Measurements from ENCODE around the gene LIM2. TPM values are rescaled to one million over a fixed set of nuclear protein-coding genes. Genes with fewer than 3 reads are reported as not detected.

Gene LIM2
- total and polyA plus RNA-seq, 9 of the 15 experiments (the other 6 are each of a cell fraction or from before 2014, with no cell fraction given) = 0.07 to 0.45 (median 0.18) TPM; not detected in 4

DNA sequence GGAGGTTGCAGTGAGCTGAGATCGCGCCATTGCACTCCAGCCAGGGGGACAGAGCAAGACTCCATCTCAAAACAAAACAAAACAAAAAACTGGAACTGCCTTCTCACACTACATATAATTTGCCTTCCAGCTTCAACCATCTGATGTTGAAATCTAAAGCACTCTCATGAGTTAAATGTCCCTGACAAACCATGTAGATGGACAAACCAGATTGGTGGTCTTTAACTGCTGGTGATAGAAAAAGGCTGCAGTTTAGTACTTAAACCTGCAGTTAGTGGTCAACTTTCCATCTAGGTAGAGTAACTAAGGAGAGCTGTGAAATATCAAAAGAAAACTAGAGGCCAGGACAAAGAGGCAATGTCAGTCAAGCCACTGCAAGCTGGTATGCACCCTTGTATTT, 8.4 kb upstream of the LIM2 start:
- H3K4me1 ChIP-seq (replicated peaks in 1 of 2; ENCODE audit: control insufficient read depth in 2 of 2, insufficient read depth in 2 of 2, low read length in 2 of 2) = peaks cover 14 to 25% of the 10 kb centered on the region in 2 experiments; a peak in 4 of 5 replicates
- TF ChIP-seq POLR2AphosphoS2 (IDR thresholded peaks at IDR 0.05; ENCODE audit: low read length) = no peak
- TF ChIP-seq DEAF1 (CRISPR knock-in tag; IDR thresholded peaks at IDR 0.05) = no peak
- no peak for TF ChIP-seq ATF2 (CRISPR knock-in tag; IDR thresholded peaks at IDR 0.05)
- TF ChIP-seq ZNF232 (CRISPR knock-in tag; IDR thresholded peaks at IDR 0.05) = no peak
- no peak for TF ChIP-seq SREBF2 (CRISPR knock-in tag; IDR thresholded peaks at IDR 0.05)
- no peak for TF ChIP-seq U2AF2 (optimal IDR thresholded peaks at IDR 0.05; ENCODE audit: low read depth, low read length)
- TF ChIP-seq HLTF (IDR thresholded peaks at IDR 0.05) = 0 out of 2 replicates have a peak, but pooled peaks have one; percentile 27
- no peak for TF ChIP-seq L3MBTL2 (IDR thresholded peaks at IDR 0.05)
- no peak for TF ChIP-seq ELF2 (CRISPR knock-in tag; IDR thresholded peaks at IDR 0.05)
- TF ChIP-seq ZNF444 (CRISPR knock-in tag; IDR thresholded peaks at IDR 0.05) = no peak
- peak; percentile 50 for TF ChIP-seq PRDM10 (IDR thresholded peaks at IDR 0.05; ENCODE audit: partially characterized antibody)
- TF ChIP-seq, protein P1, sequence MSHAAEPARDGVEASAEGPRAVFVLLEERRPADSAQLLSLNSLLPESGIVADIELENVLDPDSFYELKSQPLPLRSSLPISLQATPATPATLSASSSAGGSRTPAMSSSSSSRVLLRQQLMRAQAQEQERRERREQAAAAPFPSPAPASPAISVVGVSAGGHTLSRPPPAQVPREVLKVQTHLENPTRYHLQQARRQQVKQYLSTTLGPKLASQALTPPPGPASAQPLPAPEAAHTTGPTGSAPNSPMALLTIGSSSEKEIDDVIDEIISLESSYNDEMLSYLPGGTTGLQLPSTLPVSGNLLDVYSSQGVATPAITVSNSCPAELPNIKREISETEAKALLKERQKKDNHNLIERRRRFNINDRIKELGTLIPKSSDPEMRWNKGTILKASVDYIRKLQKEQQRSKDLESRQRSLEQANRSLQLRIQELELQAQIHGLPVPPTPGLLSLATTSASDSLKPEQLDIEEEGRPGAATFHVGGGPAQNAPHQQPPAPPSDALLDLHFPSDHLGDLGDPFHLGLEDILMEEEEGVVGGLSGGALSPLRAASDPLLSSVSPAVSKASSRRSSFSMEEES (CRISPR knock-in tag; IDR thresholded peaks at IDR 0.05) = no peak
- TF ChIP-seq HMBOX1 (IDR thresholded peaks at IDR 0.05) = peak; percentile 58; the same call in 1 of the 2 replicates
- intact Hi-C loops (cut with micrococcal nuclease) = no loop called here

More for the DNA sequence above, 8.4 kb upstream of the LIM2 start:
- no peak overlapping the region for H3K4me3 ChIP-seq
- H3K9me3 ChIP-seq (replicated peaks; ENCODE audit: control insufficient read depth, insufficient read depth, low read depth, low read length) = no peaks in the 10 kb centered on the region
- no peaks in the 10 kb centered on the region for H4K20me1 ChIP-seq (replicated peaks; ENCODE audit: control insufficient read depth, insufficient read depth, low read length)
- in situ Hi-C loops (cut with MboI) = no loop called here
- ChIA-PET CTCF (ENCODE audit: low intra/inter-chr PET ratio) (interaction anchor here (0.6 kb wide), 1 partner anchor 11 kb away, joined by 3 read pairs; no protein-coding TSS in a partner anchor), POLR2A (interaction anchor here (0.7 to 2.9 kb wide), 2 partner anchors 12 to 261 kb away, joined by 4 to 14 read pairs; no protein-coding TSS in a partner anchor)
- H3K4me2 ChIP-seq (ENCODE audit: insufficient read depth, low read length) = no peak overlapping the region
- FAIRE-seq (no peak), ATAC-seq (no peak), DNase-seq (ENCODE audit: extremely low read depth in 1 of 4, low spot score in 3 of 4) (no peak)
- WGBS (ENCODE audit: insufficient coverage, low coverage, missing lambda C conversion rate) = 87% methylated on average over 2 of the region's 2 CpGs
- H3K9ac ChIP-seq (ENCODE audit: insufficient read depth in 1 of 2, low read depth in 2 of 2, low read length in 2 of 2) = 0 out of 4 replicates have a peak overlapping the region, but pooled peaks of 1 of the 2 experiments have one; percentile 18
- no peaks in the 10 kb centered on the region for H3K27me3 ChIP-seq (ENCODE audit: control insufficient read depth in 2 of 2, insufficient read depth in 2 of 2, low read length in 2 of 2)
- H3K79me2 ChIP-seq (ENCODE audit: control insufficient read depth, insufficient read depth, low read length) = peaks cover 18% of the 10 kb centered on the region; the same call in 2 of the 3 replicates
- no peak overlapping the region for H2AFZ ChIP-seq (ENCODE audit: low read depth, low read length)
- peak overlapping the region; percentile 29; the same call in 2 of the 3 replicates for H3K27ac ChIP-seq (ENCODE audit: extremely low read depth, low read depth, low read length)
- no TSS peak for BruUV-seq (replicated peaks)
- H3K36me3 ChIP-seq (ENCODE audit: control insufficient read depth, insufficient read depth, low read length) = no peaks in the 10 kb centered on the region
- H3K9me1 ChIP-seq (ENCODE audit: control insufficient read depth, insufficient read depth, low read length) = no peaks in the 10 kb centered on the region
